GM23338 (cell line): ENCODE measurements around the gene NRGN. TPM values are rescaled to one million over a fixed set of nuclear protein-coding genes. Genes with fewer than 3 reads are reported as not detected.

Experiments used
- ATAC-seq: fragments of 200-7000 bp; cut with Tn5 transposase; 3 replicates; pipeline ENCODE4 v1.9.1; 2020
- DNase-seq: peaks from one replicate; pipeline ENCODE4 v3.0.0-alpha.2; 2015; ENCODE audit warnings: low spot score
- H2AFZ ChIP-seq: fragments of 200-600 bp; sonication (generic); 2 replicates; pipeline ENCODE4 v1.8.0; 2016; ENCODE audit warnings: antibody characterized with exemption, mild to moderate bottlenecking, moderate library complexity
- H3F3A ChIP-seq: fragments of 200-600 bp; sonication (generic); replicated peaks from 2 replicates; pipeline ENCODE4 v1.8.0; 2017; ENCODE audit warnings: antibody characterized with exemption, mixed run types, low read depth
- H3K27ac ChIP-seq: fragments of 200-600 bp; sonication (generic); 2 replicates; pipeline ENCODE4 v1.6.1; 2016; ENCODE audit warnings: low read depth
- H3K27me3 ChIP-seq: fragments of 200-600 bp; sonication (generic); 2 replicates; pipeline ENCODE4 v1.8.0; 2016; ENCODE audit warnings: mild to moderate bottlenecking, mixed run types, moderate library complexity; ENCODE audit not compliant: insufficient read depth
- H3K36me3 ChIP-seq: fragments of 200-600 bp; sonication (generic); 2 replicates; pipeline ENCODE4 v1.8.0; 2016; ENCODE audit warnings: mild to moderate bottlenecking; ENCODE audit not compliant: insufficient read depth
- H3K4me1 ChIP-seq: fragments of 200-600 bp; sonication (generic); 2 replicates; pipeline ENCODE4 v1.8.0; 2016; ENCODE audit warnings: mild to moderate bottlenecking, moderate library complexity; ENCODE audit not compliant: insufficient read depth
- H3K4me2 ChIP-seq: fragments of 200-600 bp; sonication (generic); 2 replicates; pipeline ENCODE4 v1.7.1; 2017; ENCODE audit warnings: mixed run types
- H3K4me3 ChIP-seq: fragments of 200-600 bp; sonication (generic); 2 replicates; pipeline ENCODE4 v1.6.1; 2016; ENCODE audit warnings: mixed run types
- H3K79me2 ChIP-seq: fragments of 200-600 bp; sonication (generic); replicated peaks from 2 replicates; pipeline ENCODE4 v1.8.0; 2017; ENCODE audit warnings: mild to moderate bottlenecking; ENCODE audit not compliant: insufficient read depth
- H3K9me2 ChIP-seq: fragments of 200-600 bp; sonication (generic); 2 replicates; pipeline ENCODE4 v1.8.0; 2017; ENCODE audit not compliant: insufficient read depth
- H4K20me1 ChIP-seq: fragments of 200-600 bp; sonication (generic); replicated peaks from 2 replicates; pipeline ENCODE4 v1.8.0; 2017; ENCODE audit warnings: mild to moderate bottlenecking; ENCODE audit not compliant: insufficient read depth
- H3K27ac Mint-ChIP-seq: 2 replicates; pipeline ENCODE4 v1.8.0; 2020; ENCODE audit warnings: inconsistent platforms, mild to moderate bottlenecking, moderate library complexity, mixed read lengths
- H3K27me3 Mint-ChIP-seq: 3 replicates; pipeline ENCODE4 v1.8.0; 2022; ENCODE audit warnings: low read depth, mild to moderate bottlenecking, moderate library complexity, mixed read lengths, inconsistent platforms; ENCODE audit not compliant: insufficient read depth, poor library complexity
- H3K36me3 Mint-ChIP-seq: 3 replicates; pipeline ENCODE4 v1.8.0; 2021; ENCODE audit warnings: low read depth, mild to moderate bottlenecking, inconsistent platforms, moderate library complexity, mixed read lengths
- H3K4me1 Mint-ChIP-seq: 3 replicates; pipeline ENCODE4 v1.8.0; 2020; ENCODE audit warnings: mild to moderate bottlenecking, inconsistent platforms, mixed read lengths
- H3K4me3 Mint-ChIP-seq: 3 replicates; pipeline ENCODE4 v1.8.0; 2021; ENCODE audit warnings: moderate library complexity, mild to moderate bottlenecking, inconsistent platforms, mixed read lengths
- H3K9me3 Mint-ChIP-seq: 3 replicates; pipeline ENCODE4 v1.8.0; 2020; ENCODE audit warnings: moderate library complexity, mild to moderate bottlenecking, inconsistent platforms, mixed read lengths
- CREB1 ChIP-seq: fragments of 250-450 bp; sonication (Bioruptor Pico); IDR thresholded peaks from 2 replicates; pipeline ENCODE4 v1.5.0; 2020; ENCODE audit warnings: low read depth, mild to moderate bottlenecking, moderate library complexity
- JUNB ChIP-seq: IDR thresholded peaks from one replicate; pipeline ENCODE4 v1.6.1; 2016; ENCODE audit warnings: antibody characterized with exemption; ENCODE audit not compliant: unreplicated experiment
- ZNF114 ChIP-seq: fragments of 250-450 bp; sonication (Bioruptor Pico); IDR thresholded peaks from 2 replicates; pipeline ENCODE4 v1.5.0; 2020; ENCODE audit warnings: mild to moderate bottlenecking, moderate library complexity
- polyA plus RNA-seq: library from polyadenylated mRNA; unstranded; fragments of >200 nt; fragmentation: Nextera tagmentation; extraction: Ambion mirVana; gene quantifications from 2 replicates; pipeline ENCODE4 v1.2.1, GENCODE V29; 2016
- total RNA-seq: library from RNA; depleted of rRNA; stranded (reverse); fragments of >200 nt; shearing (Covaris generic); gene quantifications from 2 replicates; pipeline ENCODE4 v1.2.3, GENCODE V29; 2014
- TF ChIP-seq, protein P1 (sequence below): fragments of 250-450 bp; sonication (Bioruptor Pico); IDR thresholded peaks from 2 replicates; pipeline ENCODE4 v1.5.0; 2020; ENCODE audit warnings: mild to moderate bottlenecking, moderate library complexity
- TF ChIP-seq, protein P2 (sequence below): IDR thresholded peaks from one replicate; pipeline ENCODE4 v1.6.1; 2018; ENCODE audit warnings: antibody characterized with exemption; ENCODE audit not compliant: unreplicated experiment

The NRGN gene
- total and polyA plus RNA-seq, 2 experiments from 2014 or later: 0.24 to 0.61 TPM

GRCh38 chr11:124779568-124779967 lies 39.8 kb downstream of the NRGN start (continued):
- TF ChIP-seq, protein P1, sequence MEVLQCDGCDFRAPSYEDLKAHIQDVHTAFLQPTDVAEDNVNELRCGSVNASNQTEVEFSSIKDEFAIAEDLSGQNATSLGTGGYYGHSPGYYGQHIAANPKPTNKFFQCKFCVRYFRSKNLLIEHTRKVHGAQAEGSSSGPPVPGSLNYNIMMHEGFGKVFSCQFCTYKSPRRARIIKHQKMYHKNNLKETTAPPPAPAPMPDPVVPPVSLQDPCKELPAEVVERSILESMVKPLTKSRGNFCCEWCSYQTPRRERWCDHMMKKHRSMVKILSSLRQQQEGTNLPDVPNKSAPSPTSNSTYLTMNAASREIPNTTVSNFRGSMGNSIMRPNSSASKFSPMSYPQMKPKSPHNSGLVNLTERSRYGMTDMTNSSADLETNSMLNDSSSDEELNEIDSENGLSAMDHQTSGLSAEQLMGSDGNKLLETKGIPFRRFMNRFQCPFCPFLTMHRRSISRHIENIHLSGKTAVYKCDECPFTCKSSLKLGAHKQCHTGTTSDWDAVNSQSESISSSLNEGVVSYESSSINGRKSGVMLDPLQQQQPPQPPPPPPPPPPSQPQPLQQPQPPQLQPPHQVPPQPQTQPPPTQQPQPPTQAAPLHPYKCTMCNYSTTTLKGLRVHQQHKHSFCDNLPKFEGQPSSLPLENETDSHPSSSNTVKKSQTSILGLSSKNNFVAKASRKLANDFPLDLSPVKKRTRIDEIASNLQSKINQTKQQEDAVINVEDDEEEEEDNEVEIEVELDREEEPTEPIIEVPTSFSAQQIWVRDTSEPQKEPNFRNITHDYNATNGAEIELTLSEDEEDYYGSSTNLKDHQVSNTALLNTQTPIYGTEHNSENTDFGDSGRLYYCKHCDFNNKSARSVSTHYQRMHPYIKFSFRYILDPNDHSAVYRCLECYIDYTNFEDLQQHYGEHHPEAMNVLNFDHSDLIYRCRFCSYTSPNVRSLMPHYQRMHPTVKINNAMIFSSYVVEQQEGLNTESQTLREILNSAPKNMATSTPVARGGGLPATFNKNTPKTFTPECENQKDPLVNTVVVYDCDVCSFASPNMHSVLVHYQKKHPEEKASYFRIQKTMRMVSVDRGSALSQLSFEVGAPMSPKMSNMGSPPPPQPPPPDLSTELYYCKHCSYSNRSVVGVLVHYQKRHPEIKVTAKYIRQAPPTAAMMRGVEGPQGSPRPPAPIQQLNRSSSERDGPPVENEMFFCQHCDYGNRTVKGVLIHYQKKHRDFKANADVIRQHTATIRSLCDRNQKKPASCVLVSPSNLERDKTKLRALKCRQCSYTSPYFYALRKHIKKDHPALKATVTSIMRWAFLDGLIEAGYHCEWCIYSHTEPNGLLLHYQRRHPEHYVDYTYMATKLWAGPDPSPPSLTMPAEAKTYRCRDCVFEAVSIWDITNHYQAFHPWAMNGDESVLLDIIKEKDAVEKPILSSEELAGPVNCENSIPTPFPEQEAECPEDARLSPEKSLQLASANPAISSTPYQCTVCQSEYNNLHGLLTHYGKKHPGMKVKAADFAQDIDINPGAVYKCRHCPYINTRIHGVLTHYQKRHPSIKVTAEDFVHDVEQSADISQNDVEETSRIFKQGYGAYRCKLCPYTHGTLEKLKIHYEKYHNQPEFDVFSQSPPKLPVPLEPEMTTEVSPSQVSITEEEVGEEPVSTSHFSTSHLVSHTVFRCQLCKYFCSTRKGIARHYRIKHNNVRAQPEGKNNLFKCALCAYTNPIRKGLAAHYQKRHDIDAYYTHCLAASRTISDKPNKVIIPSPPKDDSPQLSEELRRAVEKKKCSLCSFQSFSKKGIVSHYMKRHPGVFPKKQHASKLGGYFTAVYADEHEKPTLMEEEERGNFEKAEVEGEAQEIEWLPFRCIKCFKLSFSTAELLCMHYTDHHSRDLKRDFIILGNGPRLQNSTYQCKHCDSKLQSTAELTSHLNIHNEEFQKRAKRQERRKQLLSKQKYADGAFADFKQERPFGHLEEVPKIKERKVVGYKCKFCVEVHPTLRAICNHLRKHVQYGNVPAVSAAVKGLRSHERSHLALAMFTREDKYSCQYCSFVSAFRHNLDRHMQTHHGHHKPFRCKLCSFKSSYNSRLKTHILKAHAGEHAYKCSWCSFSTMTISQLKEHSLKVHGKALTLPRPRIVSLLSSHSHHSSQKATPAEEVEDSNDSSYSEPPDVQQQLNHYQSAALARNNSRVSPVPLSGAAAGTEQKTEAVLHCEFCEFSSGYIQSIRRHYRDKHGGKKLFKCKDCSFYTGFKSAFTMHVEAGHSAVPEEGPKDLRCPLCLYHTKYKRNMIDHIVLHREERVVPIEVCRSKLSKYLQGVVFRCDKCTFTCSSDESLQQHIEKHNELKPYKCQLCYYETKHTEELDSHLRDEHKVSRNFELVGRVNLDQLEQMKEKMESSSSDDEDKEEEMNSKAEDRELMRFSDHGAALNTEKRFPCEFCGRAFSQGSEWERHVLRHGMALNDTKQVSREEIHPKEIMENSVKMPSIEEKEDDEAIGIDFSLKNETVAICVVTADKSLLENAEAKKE (CRISPR knock-in tag): no peak
- TF ChIP-seq JUNB (no peak), ZNF114 (CRISPR knock-in tag) (no peak)

DNA sequence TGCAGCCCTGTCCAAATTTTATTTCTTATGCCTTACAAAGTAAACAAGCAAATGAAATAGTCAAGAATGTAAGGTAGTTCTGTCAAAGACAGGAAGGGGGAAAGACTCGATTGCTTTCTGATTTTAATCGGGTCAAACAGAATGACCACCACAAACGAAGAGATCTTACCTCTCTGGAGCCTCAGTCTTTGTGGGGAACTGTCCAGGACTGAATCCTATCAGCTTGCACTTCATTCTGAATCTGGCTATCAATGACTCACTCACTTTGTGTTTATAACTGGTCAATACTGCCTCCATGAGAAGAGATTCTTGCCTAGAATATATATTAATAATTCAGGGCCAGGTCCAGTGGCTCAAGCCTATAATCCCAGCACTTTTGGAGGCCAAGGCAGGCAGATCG lies 43.3 kb downstream of the NRGN start:
- DNase-seq (no peak), ATAC-seq (no peak)
- no peaks in the 10 kb centered on the region for H3K27me3 ChIP-seq
- H3K9me3 Mint-ChIP-seq: no peaks in the 10 kb centered on the region
- no peaks in the 10 kb centered on the region for H3K36me3 ChIP-seq
- no peak overlapping the region for H3K27ac ChIP-seq
- H3K4me3 ChIP-seq: no peak overlapping the region
- no peak overlapping the region for H2AFZ ChIP-seq
- no peaks in the 10 kb centered on the region for H3K9me2 ChIP-seq
- H4K20me1 ChIP-seq: peaks cover 10% of the 10 kb centered on the region
- no peaks in the 10 kb centered on the region for H3K27me3 Mint-ChIP-seq
- TF ChIP-seq, protein P2, sequence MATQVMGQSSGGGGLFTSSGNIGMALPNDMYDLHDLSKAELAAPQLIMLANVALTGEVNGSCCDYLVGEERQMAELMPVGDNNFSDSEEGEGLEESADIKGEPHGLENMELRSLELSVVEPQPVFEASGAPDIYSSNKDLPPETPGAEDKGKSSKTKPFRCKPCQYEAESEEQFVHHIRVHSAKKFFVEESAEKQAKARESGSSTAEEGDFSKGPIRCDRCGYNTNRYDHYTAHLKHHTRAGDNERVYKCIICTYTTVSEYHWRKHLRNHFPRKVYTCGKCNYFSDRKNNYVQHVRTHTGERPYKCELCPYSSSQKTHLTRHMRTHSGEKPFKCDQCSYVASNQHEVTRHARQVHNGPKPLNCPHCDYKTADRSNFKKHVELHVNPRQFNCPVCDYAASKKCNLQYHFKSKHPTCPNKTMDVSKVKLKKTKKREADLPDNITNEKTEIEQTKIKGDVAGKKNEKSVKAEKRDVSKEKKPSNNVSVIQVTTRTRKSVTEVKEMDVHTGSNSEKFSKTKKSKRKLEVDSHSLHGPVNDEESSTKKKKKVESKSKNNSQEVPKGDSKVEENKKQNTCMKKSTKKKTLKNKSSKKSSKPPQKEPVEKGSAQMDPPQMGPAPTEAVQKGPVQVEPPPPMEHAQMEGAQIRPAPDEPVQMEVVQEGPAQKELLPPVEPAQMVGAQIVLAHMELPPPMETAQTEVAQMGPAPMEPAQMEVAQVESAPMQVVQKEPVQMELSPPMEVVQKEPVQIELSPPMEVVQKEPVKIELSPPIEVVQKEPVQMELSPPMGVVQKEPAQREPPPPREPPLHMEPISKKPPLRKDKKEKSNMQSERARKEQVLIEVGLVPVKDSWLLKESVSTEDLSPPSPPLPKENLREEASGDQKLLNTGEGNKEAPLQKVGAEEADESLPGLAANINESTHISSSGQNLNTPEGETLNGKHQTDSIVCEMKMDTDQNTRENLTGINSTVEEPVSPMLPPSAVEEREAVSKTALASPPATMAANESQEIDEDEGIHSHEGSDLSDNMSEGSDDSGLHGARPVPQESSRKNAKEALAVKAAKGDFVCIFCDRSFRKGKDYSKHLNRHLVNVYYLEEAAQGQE: peak; percentile 15
- TF ChIP-seq CREB1 (CRISPR knock-in tag): no peak
- peaks cover 73% of the 10 kb centered on the region for H3K79me2 ChIP-seq
- peaks cover 12% of the 10 kb centered on the region; the same call in 2 of the 3 replicates for H3K4me1 Mint-ChIP-seq
- H3K4me2 ChIP-seq: no peak overlapping the region
- H3K4me3 Mint-ChIP-seq: no peak overlapping the region
- no peaks in the 10 kb centered on the region for H3F3A ChIP-seq
- no peaks in the 10 kb centered on the region for H3K36me3 Mint-ChIP-seq
- no peaks in the 10 kb centered on the region for H3K4me1 ChIP-seq
- no peak overlapping the region for H3K27ac Mint-ChIP-seq
